Mucosa of descending colon (tissue), 3 donors: ENCODE data around the gene DEFB129. TPM values are rescaled to one million over a fixed set of nuclear protein-coding genes. Genes with fewer than 3 reads are reported as not detected.
"Not testable (repeated sequence)": the region's sequence is repeated elsewhere in the genome, so short reads cannot be mapped to it uniquely, and the experiment has no call there.

ENCODE experiments used
- ATAC-seq: fragments of 200-7000 bp; cut with Tn5 transposase; one replicate; pipeline ENCODE4 v1.9.1; 2020; ENCODE audit warnings: mild to moderate bottlenecking, moderate library complexity
- DNase-seq, 3 donors: peaks; one replicate each; pipeline ENCODE4 v3.0.0-alpha.2; 2020
- H3K36me3 ChIP-seq: fragments of 200-600 bp; one replicate; pipeline ENCODE4 v1.8.0; 2021; ENCODE audit warnings: low read depth, mild to moderate bottlenecking
- H3K4me1 ChIP-seq: fragments of 200-600 bp; one replicate; pipeline ENCODE4 v1.8.0; 2021; ENCODE audit warnings: low read depth, mild to moderate bottlenecking
- H3K4me3 ChIP-seq: fragments of 200-600 bp; one replicate; pipeline ENCODE4 v1.8.0; 2021; ENCODE audit warnings: mild to moderate bottlenecking
- H3K9me3 ChIP-seq: fragments of 200-600 bp; one replicate; pipeline ENCODE4 v1.8.0; 2021; ENCODE audit warnings: mild to moderate bottlenecking
- CTCF ChIP-seq: fragments of 200-600 bp; IDR thresholded peaks from one replicate; pipeline ENCODE4 v1.8.0; 2022; ENCODE audit warnings: antibody characterized with exemption, mild to moderate bottlenecking
- intact Hi-C, 2 donors: fragments of 100-400 bp; cut with DNase I in 1 of 2; cut with micrococcal nuclease in 1 of 2; formaldehyde crosslinking; loops; one replicate each; pipeline versions ENCODE4 v1.11.0 to v1.11.1; 2022; cut with DNase I, micrococcal nuclease
- total RNA-seq, 3 donors: library from RNA; stranded (reverse); fragmentation: NEBNext Ultra II Directional in 2 of 3; extraction: Animal tissue kit (Norgen Biotek cat#: 25700) in 2 of 3; gene quantifications; one replicate each; pipeline versions ENCODE4 v1.2.1 to v1.2.4, GENCODE V29; 2021 to 2023
- donor health status: DM: no; HTN: no; CAD: no; lungs with moderate emphysema.
- donor health status: DM: no; HTN: no; CAD: no.
- donor health status: DM: no; HTN: yes; CAD: no.

The DEFB129 gene
- total RNA-seq, 3 donors from 2014 or later: not detected

- peak in 1 of 3 donors; percentile 18 for DNase-seq
- TF ChIP-seq CTCF: no peak
- peak; percentile 52 for ATAC-seq
- H3K36me3 ChIP-seq: no peaks in the 10 kb centered on the region
- no peaks in the 10 kb centered on the region for H3K4me1 ChIP-seq
- no peak overlapping the region for H3K4me3 ChIP-seq
- no peaks in the 10 kb centered on the region for H3K9me3 ChIP-seq
- intact Hi-C loops: no loop called here
These were observed 10.4 kb downstream of the DEFB129 start for GRCh38 chr20:237489-237888.

- Histone ChIP-seq H3K4me1 (no peaks in the 10 kb centered on the region), H3K9me3 (no peaks in the 10 kb centered on the region), H3K36me3 (no peaks in the 10 kb centered on the region), H3K4me3 (no peak overlapping the region)
- DNase-seq (no peak), ATAC-seq (no peak)
- TF ChIP-seq CTCF: no peak
- intact Hi-C loops: no loop called here
These were observed 10.9 kb downstream of the DEFB129 start for GRCh38 chr20:237929-238328.

- DNase-seq (no peak), ATAC-seq (no peak)
- no peaks in the 10 kb centered on the region for H3K9me3 ChIP-seq
- H3K36me3 ChIP-seq: no peaks in the 10 kb centered on the region
- H3K4me1 ChIP-seq: no peaks in the 10 kb centered on the region
- H3K4me3 ChIP-seq: no peak overlapping the region
- intact Hi-C loops: no loop called here
- TF ChIP-seq CTCF: no peak
These were observed 15.8 kb downstream of the DEFB129 start for GRCh38 chr20:242905-243304.

- Histone ChIP-seq H3K36me3 (no peaks in the 10 kb centered on the region), H3K4me3 (no peak overlapping the region), H3K4me1 (no peaks in the 10 kb centered on the region), H3K9me3 (no peaks in the 10 kb centered on the region)
- ATAC-seq (no peak), DNase-seq (no peak)
- TF ChIP-seq CTCF: no peak
- intact Hi-C loops: no loop called here
These were observed 24.3 kb downstream of the DEFB129 start for GRCh38 chr20:251354-251753.

- intact Hi-C loops: no loop called here
- no peak for TF ChIP-seq CTCF
- no peak for DNase-seq
- Histone ChIP-seq H3K9me3 (no peaks in the 10 kb centered on the region), H3K4me3 (no peak overlapping the region), H3K4me1 (no peaks in the 10 kb centered on the region), H3K36me3 (no peaks in the 10 kb centered on the region)
- ATAC-seq: no peak
These were observed 25.7 kb downstream of the DEFB129 start for GRCh38 chr20:252801-253200.

GRCh38 chr20:253447-253846 is 26.4 kb downstream of the DEFB129 start:
- intact Hi-C loops, H3K9me3 ChIP-seq, H3K4me1 ChIP-seq, H3K36me3 ChIP-seq, ATAC-seq, DNase-seq, H3K4me3 ChIP-seq: not testable (repeated sequence)
